ENCODE measurements around the gene SMIM31.

The SMIM31 gene

DNA sequence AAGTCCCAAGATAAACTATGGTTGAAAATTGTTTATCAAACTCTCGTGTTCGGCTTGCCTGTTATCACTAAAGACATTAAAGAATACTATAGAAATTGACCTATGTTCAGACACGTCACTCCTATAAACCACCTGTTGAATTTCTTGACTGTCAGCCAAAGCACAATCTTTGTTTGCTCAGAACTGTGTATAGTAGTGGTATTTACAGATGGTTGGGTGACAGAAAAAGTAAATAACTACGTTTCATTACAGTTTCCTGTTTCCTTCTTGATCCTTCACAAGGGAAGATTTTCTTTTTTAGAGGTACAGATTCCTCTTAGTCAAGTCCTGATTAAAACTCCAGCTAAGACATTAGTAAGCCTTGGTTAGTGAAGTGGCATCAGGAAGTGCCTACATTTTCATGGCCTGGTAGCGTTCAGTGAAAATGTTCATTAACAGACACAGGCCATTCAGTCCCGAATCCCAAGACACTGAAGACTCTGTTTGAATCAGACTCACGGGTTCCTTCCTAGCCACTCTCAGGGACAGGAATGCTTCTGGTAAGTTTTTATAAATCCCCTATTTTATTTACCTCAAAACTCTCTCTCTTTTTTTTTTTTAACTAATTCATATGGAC, at the start of gene SMIM31:
Gene SMIM31 (plus strand): TSS at position 259 of the 616 bp plus-strand sequence. CDS start 16,313 bp downstream, outside the sequence.
- DNase-seq = no peak

- DNase-seq = no peak
These were observed 47.3 kb upstream of the SMIM31 start for GRCh38 chr4:164706675-164707074.

- no peak for DNase-seq
These were observed 37.0 kb upstream of the SMIM31 start for GRCh38 chr4:164716901-164717300.

DNA sequence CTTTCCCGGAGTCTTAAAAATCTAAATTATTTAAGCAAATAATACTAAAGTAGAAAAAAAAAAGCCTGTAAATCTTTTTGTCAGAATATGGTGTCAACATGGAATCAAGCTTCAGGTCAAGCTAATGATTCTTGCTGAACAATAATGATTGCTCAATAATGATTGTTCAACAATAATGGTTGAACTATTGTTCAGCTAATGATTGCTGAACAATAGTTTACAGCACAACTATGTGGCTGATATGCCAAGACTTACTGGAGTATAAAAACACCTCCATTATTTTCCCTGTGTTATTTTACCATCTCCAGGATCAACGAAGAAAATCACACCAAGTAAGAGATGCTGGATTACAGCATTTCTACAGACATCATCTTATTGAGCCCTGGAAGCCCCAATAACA, 35.1 kb upstream of the SMIM31 start:
- DNase-seq = no peak

- no peak for DNase-seq
These were observed 28.9 kb upstream of the SMIM31 start for GRCh38 chr4:164725066-164725465.

GRCh38 chr4:164730705-164731393, 23.1 kb upstream of the SMIM31 start:
- no peak for DNase-seq

- no peak for DNase-seq
These were observed 22.0 kb upstream of the SMIM31 start for GRCh38 chr4:164731827-164732474.

- no peak for DNase-seq
These were observed 19.4 kb upstream of the SMIM31 start for GRCh38 chr4:164734484-164734883.

DNA sequence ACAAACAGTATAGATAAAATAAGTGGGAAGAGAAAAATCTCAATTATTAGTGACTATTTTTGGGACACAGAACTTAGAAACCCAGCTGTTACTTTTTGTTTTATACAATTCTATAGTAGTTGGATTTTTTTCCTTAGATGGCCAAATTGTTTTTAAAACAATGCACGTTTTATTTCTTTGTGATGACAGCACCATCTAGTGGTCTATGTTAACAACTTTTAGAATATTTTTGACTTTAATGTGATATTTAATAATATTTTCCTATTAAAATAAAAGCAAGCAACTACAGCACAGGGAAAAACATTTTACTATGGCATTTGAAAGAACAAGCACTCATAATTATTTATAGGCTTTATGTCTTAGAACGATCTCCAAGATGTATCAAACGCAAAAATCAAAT, 5.6 kb upstream of the SMIM31 start:
- no peak for DNase-seq

DNA sequence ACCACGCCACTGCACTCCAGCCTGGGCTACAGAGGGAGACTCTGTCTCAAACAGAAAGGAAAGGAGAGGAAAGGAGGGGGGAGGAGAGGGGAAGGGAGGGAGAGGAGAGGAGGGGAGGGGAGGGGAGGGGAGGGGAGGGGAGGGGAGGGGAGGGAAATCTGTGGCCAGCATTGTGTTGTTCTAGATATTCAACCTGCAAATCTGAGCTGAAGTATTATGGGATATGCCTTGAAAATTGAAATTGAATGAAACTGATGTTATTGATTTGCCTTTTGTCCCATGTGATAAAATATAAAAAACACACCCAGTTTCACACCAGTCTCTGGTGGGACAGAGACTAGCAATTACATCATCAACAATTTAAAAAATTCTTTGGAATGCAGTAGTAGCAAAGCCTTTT, 1.5 kb downstream of the SMIM31 start:
- DNase-seq = no peak

DNA sequence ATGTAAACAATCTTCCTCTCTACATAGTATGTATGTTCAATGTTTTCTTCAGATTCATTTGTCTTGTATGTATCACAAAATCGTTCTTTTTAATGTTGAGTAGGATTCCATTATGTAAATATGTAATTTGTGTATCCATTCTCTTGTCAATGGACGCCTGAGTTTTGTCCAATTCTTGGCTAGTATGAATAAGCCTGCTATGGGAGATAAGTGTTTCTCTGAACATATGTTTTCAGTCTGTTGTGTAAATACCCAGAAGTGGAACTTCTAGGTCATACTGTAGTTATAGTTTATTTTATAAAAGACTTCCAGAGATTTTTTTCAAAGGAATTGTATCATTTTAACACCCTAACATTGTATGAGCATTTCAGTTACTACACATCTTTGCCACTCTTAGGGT, 2.8 kb downstream of the SMIM31 start:
- DNase-seq = no peak

GRCh38 chr4:164761241-164761640, 7.3 kb downstream of the SMIM31 start:
- no peak for DNase-seq

GRCh38 chr4:164761746-164762275, 7.9 kb downstream of the SMIM31 start:
- DNase-seq = no peak

GRCh38 chr4:164765096-164765495, 11.2 kb downstream of the SMIM31 start:
- DNase-seq = no peak

- no peak for DNase-seq
These were observed 11.9 kb downstream of the SMIM31 start for GRCh38 chr4:164765833-164766232.

GRCh38 chr4:164768516-164768915, 14.6 kb downstream of the SMIM31 start:
- DNase-seq = no peak

DNA sequence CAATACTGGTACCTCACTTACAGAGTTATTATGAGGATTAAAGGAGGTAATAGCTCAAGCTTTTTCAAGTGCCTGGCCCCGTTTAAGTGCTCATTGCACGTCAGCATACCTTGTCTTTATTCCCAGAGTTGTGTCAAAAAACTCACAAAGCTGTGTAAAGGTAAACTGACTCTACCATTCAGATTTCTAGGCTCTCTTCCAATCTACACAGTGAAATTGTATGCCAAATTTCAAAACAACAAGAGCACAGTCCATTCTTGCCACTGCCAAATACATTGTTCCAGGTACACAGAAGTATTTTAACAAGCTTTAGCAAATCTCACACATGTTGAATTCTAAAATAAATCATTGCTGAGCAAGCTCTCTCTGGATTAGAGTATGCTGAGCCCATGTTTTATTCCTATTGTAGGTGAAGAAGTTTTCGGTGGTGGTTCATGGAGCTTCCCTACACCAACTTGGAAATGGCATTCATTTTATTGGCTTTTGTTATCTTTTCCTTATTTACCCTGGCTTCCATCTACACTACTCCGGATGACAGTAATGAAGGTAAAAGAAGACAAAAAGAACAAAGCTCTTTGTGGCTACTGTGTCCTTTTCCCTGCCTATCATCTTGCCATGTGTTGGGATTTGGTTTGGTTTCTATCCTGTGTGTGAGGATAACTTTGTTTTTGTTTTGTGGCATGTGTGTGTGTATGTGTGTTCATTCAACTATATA, 16.2 kb downstream of the SMIM31 start:
- DNase-seq = no peak

- no peak for DNase-seq
These were observed 17.2 kb downstream of the SMIM31 start for GRCh38 chr4:164771088-164771487.

- no peak for DNase-seq
These were observed 18.1 kb downstream of the SMIM31 start for GRCh38 chr4:164772076-164772475.

- no peak for DNase-seq
These were observed 25.1 kb downstream of the SMIM31 start for GRCh38 chr4:164779080-164779479.

- no peak for DNase-seq
These were observed 25.9 kb downstream of the SMIM31 start for GRCh38 chr4:164779811-164780216.

GRCh38 chr4:164780839-164781238, 26.9 kb downstream of the SMIM31 start:
- no peak for DNase-seq

DNA sequence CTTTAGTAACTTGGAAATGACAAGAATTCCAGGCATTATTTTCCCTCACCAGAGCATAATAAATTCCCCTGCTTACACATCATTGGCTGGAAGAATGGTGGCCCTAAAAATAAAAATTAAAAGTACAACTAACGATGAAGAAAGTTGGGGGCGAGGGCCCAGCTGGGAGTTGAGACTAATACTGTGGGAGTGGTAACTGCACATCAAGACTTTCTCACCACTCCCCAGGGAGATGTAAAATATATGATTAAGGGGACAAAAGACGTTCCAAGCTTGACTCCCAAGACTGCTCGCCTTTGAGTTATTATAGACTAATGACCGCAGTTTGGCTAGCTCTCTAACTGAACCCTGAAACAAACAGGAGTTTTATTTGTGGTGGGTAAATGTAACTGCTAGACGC, 30.0 kb downstream of the SMIM31 start:
- no peak for DNase-seq
